Aorta (tissue), 5 donors: ENCODE data around the gene CACNA1A. TPM values are rescaled to one million over a fixed set of nuclear protein-coding genes. Genes with fewer than 3 reads are reported as not detected.
A peak's percentile ranks its signal among the peaks of the same experiment; 100 is the strongest.
"Not testable (repeated sequence)": the region's sequence is repeated elsewhere in the genome, so short reads cannot be mapped to it uniquely, and the experiment has no call there.

Source experiments
- ATAC-seq: fragments of 200-7000 bp; cut with Tn5 transposase; one replicate; pipeline ENCODE4 v1.9.1; 2022; ENCODE audit warnings: moderate library complexity; ENCODE audit not compliant: low FRiP score
- DNase-seq, 2 donors: peaks; one replicate each; pipeline ENCODE4 v3.0.0-alpha.2; 2020
- H3K27ac ChIP-seq, 2 donors: one replicate each; pipeline ENCODE4 v1.5.1; 2013; ENCODE audit warnings: low read length in 2 of 2, mild to moderate bottlenecking in 2 of 2, moderate library complexity in 2 of 2, control low read depth in 1 of 2, inconsistent platforms in 1 of 2, low read depth in 1 of 2
- H3K27me3 ChIP-seq, 2 donors: one replicate each; pipeline ENCODE4 v1.6.1; 2013; ENCODE audit warnings: control low read depth in 1 of 2, low read length in 1 of 2, mild to moderate bottlenecking in 1 of 2, moderate library complexity in 1 of 2; ENCODE audit not compliant: insufficient read depth in 2 of 2, control insufficient read depth in 1 of 2
- H3K36me3 ChIP-seq, 2 donors: one replicate each; pipeline ENCODE4 v1.6.1; 2013; ENCODE audit warnings: control low read depth in 1 of 2, low read length in 1 of 2, mild to moderate bottlenecking in 1 of 2; ENCODE audit not compliant: insufficient read depth in 2 of 2, control insufficient read depth in 1 of 2
- H3K4me1 ChIP-seq, 2 donors: one replicate each; pipeline ENCODE4 v1.6.1; 2013; ENCODE audit warnings: low read length in 2 of 2, control low read depth in 1 of 2, mild to moderate bottlenecking in 1 of 2, moderate library complexity in 1 of 2; ENCODE audit not compliant: insufficient read depth in 2 of 2, control insufficient read depth in 1 of 2
- H3K4me3 ChIP-seq, 2 donors: one replicate each; pipeline ENCODE4 v1.5.1; 2013; ENCODE audit warnings: low read length in 2 of 2, control low read depth in 1 of 2, mild to moderate bottlenecking in 1 of 2
- H3K9me3 ChIP-seq: one replicate; pipeline ENCODE4 v1.6.1; 2013; ENCODE audit warnings: mild to moderate bottlenecking, low read length; ENCODE audit not compliant: control insufficient read depth
- WGBS, 2 donors: extraction: QIAGEN DNeasy Blood & Tissue Kit; methylation state at CpG; one replicate each; pipeline ENCODE4 v1.1.7; 2013; 5-methylcytosine and 5-hydroxymethylcytosine counted together
- intact Hi-C, 2 donors: fragments of 100-400 bp; cut with DNase I; formaldehyde crosslinking; loops; one replicate each; pipeline versions ENCODE4 v1.14.2 to v1.15.0; 2022
- polyA plus RNA-seq, 2 donors: library from polyadenylated mRNA; stranded (reverse); fragments of 200-250 nt; gene quantifications; one replicate each; pipeline ENCODE4 v1.2.3, GENCODE V29; 2013
- total RNA-seq, 2 donors: library from RNA; stranded (reverse); fragmentation: NEBNext Ultra II Directional; extraction: Animal tissue kit (Norgen Biotek cat#: 25700); gene quantifications; one replicate each; pipeline ENCODE4 v1.2.1, GENCODE V29; 2021
- donor health status: healthy with polysubstance abuse.
- donor health status: Bipolar disorder and iron deficiency.
- donor health status: DM: no; HTN: no; CAD: no.
- donor health status: DM: no; HTN: no; CAD: no.
- donor health status: DM: yes; HTN: yes; CAD: no.

The CACNA1A gene
- total and polyA plus RNA-seq, 4 donors, result 0.26 to 3.6 (median 1.3) TPM

GRCh38 chr19:13195678-13196077, 310.6 kb downstream of the CACNA1A start:
- intact Hi-C loops, result loop anchor here in 1 of 2 donors (2.0 kb wide), 1 partner anchor 67 kb away; no protein-coding TSS in a partner anchor
- Histone ChIP-seq H3K4me3 (no peak overlapping the region), H3K36me3 (no peaks in the 10 kb centered on the region), H3K27me3 (no peaks in the 10 kb centered on the region), H3K27ac (no peak overlapping the region), H3K9me3 (no peaks in the 10 kb centered on the region), H3K4me1 (no peaks in the 10 kb centered on the region)
- DNase-seq (no peak), ATAC-seq (no peak)
- 72 to 73% methylated on average over 11 of the region's 11 CpGs for WGBS, 2 donors

GRCh38 chr19:13190781-13191540, 315.3 kb downstream of the CACNA1A start:
- ATAC-seq (no peak), DNase-seq (no peak)
- Histone ChIP-seq H3K36me3 (no peaks in the 10 kb centered on the region), H3K27me3 (no peaks in the 10 kb centered on the region), H3K4me3 (no peak overlapping the region), H3K9me3 (no peaks in the 10 kb centered on the region), H3K4me1 (no peaks in the 10 kb centered on the region), H3K27ac (no peak overlapping the region)
- intact Hi-C loops, result loop anchor here in 1 of 2 donors (5.0 kb wide), 1 partner anchor 71 kb away; no protein-coding TSS in a partner anchor
- 82 to 85% methylated on average over 19 of the region's 19 CpGs for WGBS, 2 donors

- H3K4me3 ChIP-seq, result no peak overlapping the region
- H3K27me3 ChIP-seq, result no peaks in the 10 kb centered on the region
- no peak overlapping the region for H3K27ac ChIP-seq
- no peaks in the 10 kb centered on the region for H3K9me3 ChIP-seq
- no peaks in the 10 kb centered on the region for H3K4me1 ChIP-seq
- WGBS, 2 donors, result 70 to 75% methylated on average over 4 of the region's 4 CpGs
- intact Hi-C loops, result no loop called here
- ATAC-seq (no peak), DNase-seq (no peak)
- H3K36me3 ChIP-seq, result no peaks in the 10 kb centered on the region
Measured at GRCh38 chr19:13189600-13189999, 316.7 kb downstream of the CACNA1A start.

- no peaks in the 10 kb centered on the region for H3K36me3 ChIP-seq
- H3K4me1 ChIP-seq, result no peaks in the 10 kb centered on the region
- no peaks in the 10 kb centered on the region for H3K27me3 ChIP-seq
- DNase-seq (no peak), ATAC-seq (no peak)
- intact Hi-C loops, result no loop called here
- H3K9me3 ChIP-seq, result no peaks in the 10 kb centered on the region
- no peak overlapping the region for H3K4me3 ChIP-seq
- H3K27ac ChIP-seq, result no peak overlapping the region
- WGBS, 2 donors, result 93 to 94% methylated on average over 4 of the region's 4 CpGs
Measured at GRCh38 chr19:13187419-13187818, 318.9 kb downstream of the CACNA1A start.

GRCh38 chr19:13186688-13187087, 319.6 kb downstream of the CACNA1A start:
- H3K36me3 ChIP-seq, H3K4me1 ChIP-seq, H3K27me3 ChIP-seq, H3K9me3 ChIP-seq, DNase-seq, intact Hi-C loops, H3K27ac ChIP-seq, ATAC-seq, H3K4me3 ChIP-seq: not testable (repeated sequence)
- WGBS, 2 donors, result 90 to 91% methylated on average over 34 to 38 of the region's 38 CpGs

- H3K4me1 ChIP-seq, H3K4me3 ChIP-seq, H3K27me3 ChIP-seq, ATAC-seq, H3K27ac ChIP-seq, H3K36me3 ChIP-seq, DNase-seq, intact Hi-C loops, H3K9me3 ChIP-seq: not testable (repeated sequence)
- 75 to 80% methylated on average over 21 to 22 of the region's 22 CpGs for WGBS, 2 donors
Measured at GRCh38 chr19:13185763-13186657, 320.3 kb downstream of the CACNA1A start.

GRCh38 chr19:13184926-13185325, 321.4 kb downstream of the CACNA1A start:
- H3K36me3 ChIP-seq, H3K4me1 ChIP-seq, H3K27me3 ChIP-seq, H3K9me3 ChIP-seq, intact Hi-C loops, H3K27ac ChIP-seq, DNase-seq, H3K4me3 ChIP-seq, ATAC-seq: not testable (repeated sequence)
- 75 to 93% methylated on average over 23 of the region's 23 CpGs for whole genome bisulfite sequencing, 2 donors

- H3K9me3 ChIP-seq, result no peaks in the 10 kb centered on the region
- H3K27me3 ChIP-seq, result no peaks in the 10 kb centered on the region
- H3K36me3 ChIP-seq, result no peaks in the 10 kb centered on the region
- peak overlapping the region in 1 of 2 donors; percentile 2 for H3K27ac ChIP-seq
- H3K4me3 ChIP-seq, result no peak overlapping the region
- intact Hi-C loops, result no loop called here
- ATAC-seq (peak; percentile 60), DNase-seq (peak; percentile 86 to 87)
- WGBS, 2 donors, result 7 to 9% methylated on average over 16 of the region's 16 CpGs
- peaks cover 0 to 2% of the 10 kb centered on the region in 2 donors for H3K4me1 ChIP-seq
Measured at GRCh38 chr19:13181747-13182388, 324.4 kb downstream of the CACNA1A start.
